ENCODE data around the gene ABCF1. TPM values are rescaled to one million over a fixed set of nuclear protein-coding genes. Genes with fewer than 3 reads are reported as not detected.

Gene ABCF1
- total and polyA plus RNA-seq, 9 of the 15 experiments (the other 6 are each of a cell fraction or from before 2014, with no cell fraction given): 41.6 to 193 (median 102) TPM

GRCh38 chr6:30542404-30542725, 28.9 kb upstream of the ABCF1 start (continued):
- TF ChIP-seq ZNF76 (CRISPR knock-in tag; IDR thresholded peaks at IDR 0.05; ENCODE audit: borderline replicate concordance): no peak
- TF ChIP-seq, protein P1, sequence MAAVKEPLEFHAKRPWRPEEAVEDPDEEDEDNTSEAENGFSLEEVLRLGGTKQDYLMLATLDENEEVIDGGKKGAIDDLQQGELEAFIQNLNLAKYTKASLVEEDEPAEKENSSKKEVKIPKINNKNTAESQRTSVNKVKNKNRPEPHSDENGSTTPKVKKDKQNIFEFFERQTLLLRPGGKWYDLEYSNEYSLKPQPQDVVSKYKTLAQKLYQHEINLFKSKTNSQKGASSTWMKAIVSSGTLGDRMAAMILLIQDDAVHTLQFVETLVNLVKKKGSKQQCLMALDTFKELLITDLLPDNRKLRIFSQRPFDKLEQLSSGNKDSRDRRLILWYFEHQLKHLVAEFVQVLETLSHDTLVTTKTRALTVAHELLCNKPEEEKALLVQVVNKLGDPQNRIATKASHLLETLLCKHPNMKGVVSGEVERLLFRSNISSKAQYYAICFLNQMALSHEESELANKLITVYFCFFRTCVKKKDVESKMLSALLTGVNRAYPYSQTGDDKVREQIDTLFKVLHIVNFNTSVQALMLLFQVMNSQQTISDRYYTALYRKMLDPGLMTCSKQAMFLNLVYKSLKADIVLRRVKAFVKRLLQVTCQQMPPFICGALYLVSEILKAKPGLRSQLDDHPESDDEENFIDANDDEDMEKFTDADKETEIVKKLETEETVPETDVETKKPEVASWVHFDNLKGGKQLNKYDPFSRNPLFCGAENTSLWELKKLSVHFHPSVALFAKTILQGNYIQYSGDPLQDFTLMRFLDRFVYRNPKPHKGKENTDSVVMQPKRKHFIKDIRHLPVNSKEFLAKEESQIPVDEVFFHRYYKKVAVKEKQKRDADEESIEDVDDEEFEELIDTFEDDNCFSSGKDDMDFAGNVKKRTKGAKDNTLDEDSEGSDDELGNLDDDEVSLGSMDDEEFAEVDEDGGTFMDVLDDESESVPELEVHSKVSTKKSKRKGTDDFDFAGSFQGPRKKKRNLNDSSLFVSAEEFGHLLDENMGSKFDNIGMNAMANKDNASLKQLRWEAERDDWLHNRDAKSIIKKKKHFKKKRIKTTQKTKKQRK (IDR thresholded peaks at IDR 0.05; ENCODE audit: borderline replicate concordance, low read depth, low read length): no peak

DNA sequence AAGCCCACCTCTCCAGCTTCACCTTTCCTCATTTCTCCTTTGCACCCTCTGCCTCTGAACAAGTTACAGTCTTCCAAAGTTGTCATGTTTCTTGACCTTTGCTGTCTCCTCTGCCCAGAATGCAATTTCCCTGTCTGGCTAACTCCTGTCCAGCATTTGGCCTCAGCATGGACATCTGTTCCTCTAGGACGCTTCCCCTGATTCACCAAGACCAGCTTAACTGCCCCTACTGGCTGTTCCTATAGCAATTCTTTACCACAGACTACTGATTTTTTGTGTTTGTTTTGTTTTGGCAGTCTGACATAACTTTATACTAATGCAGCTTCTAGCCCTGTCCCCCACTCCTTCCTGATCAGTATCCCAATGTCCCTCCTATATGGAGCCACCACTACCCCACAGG, 28.3 kb upstream of the ABCF1 start:
- ATAC-seq (0 out of 3 replicates have a peak, but pooled peaks have one; percentile 8), DNase-seq (ENCODE audit: extremely low read depth in 1 of 4, low spot score in 3 of 4) (no peak), FAIRE-seq (no peak)
- POLR2A ChIA-PET: interaction anchor here (0.6 to 6.2 kb wide), 8 partner anchors 10 to 697 kb away, joined by 3 to 85 read pairs (median 3); partner anchors contain the start of genes GNL1 and PRR3
- 46% methylated on average over 1 of the region's 1 CpG for WGBS (ENCODE audit: insufficient coverage, low coverage, missing lambda C conversion rate)
- Histone ChIP-seq H4K20me1 (replicated peaks; ENCODE audit: control insufficient read depth, insufficient read depth, low read length) (no peaks in the 10 kb centered on the region), H2AFZ (ENCODE audit: low read depth, low read length) (no peak overlapping the region), H3K27ac (ENCODE audit: extremely low read depth, low read depth, low read length) (no peak overlapping the region), H3K9me3 (replicated peaks; ENCODE audit: control insufficient read depth, insufficient read depth, low read depth, low read length) (no peaks in the 10 kb centered on the region), H3K27me3 (ENCODE audit: control insufficient read depth in 2 of 2, insufficient read depth in 2 of 2, low read length in 2 of 2) (no peaks in the 10 kb centered on the region), H3K36me3 (ENCODE audit: control insufficient read depth, insufficient read depth, low read length) (peaks cover 33% of the 10 kb centered on the region; the same call in 2 of the 3 replicates), H3K4me2 (ENCODE audit: insufficient read depth, low read length) (no peak overlapping the region), H3K9ac (ENCODE audit: insufficient read depth in 1 of 2, low read depth in 2 of 2, low read length in 2 of 2) (no peak overlapping the region), H3K4me1 (replicated peaks in 1 of 2; ENCODE audit: control insufficient read depth in 2 of 2, insufficient read depth in 2 of 2, low read length in 2 of 2) (peaks cover 2 to 3% of the 10 kb centered on the region in 2 experiments; a peak in 3 of 5 replicates), H3K79me2 (ENCODE audit: control insufficient read depth, insufficient read depth, low read length) (no peaks in the 10 kb centered on the region), H3K9me1 (ENCODE audit: control insufficient read depth, insufficient read depth, low read length) (no peaks in the 10 kb centered on the region), H3K4me3 (no peak overlapping the region)
- in situ Hi-C loops (cut with MboI): no loop called here
- intact Hi-C loops (cut with micrococcal nuclease): loop anchor here (5.0 kb wide), 1 partner anchor 189 kb away; no protein-coding TSS in a partner anchor
- no peak for TF ChIP-seq SRSF3 (IDR thresholded peaks at IDR 0.05; ENCODE audit: insufficient read depth, low read length)
- TF ChIP-seq POLR2A (conservative IDR thresholded peaks at IDR 0.05): peak; percentile 26; the same call in 1 of the 2 replicates
- TF ChIP-seq RFX1 (IDR thresholded peaks at IDR 0.05): peak; percentile 12; the same call in 1 of the 2 replicates
- peak; percentile 30 for TF ChIP-seq POLR2B (IDR thresholded peaks at IDR 0.05; ENCODE audit: low read depth, partially characterized antibody)
- peak; percentile 48; the same call in 1 of the 2 replicates for TF ChIP-seq MYNN (IDR thresholded peaks at IDR 0.05)
- TF ChIP-seq MYNN (CRISPR knock-in tag; IDR thresholded peaks at IDR 0.05): no peak
- no TSS peak for BruUV-seq (replicated peaks)
- CTCF ChIA-PET (ENCODE audit: low intra/inter-chr PET ratio): interaction anchor here (2.0 to 5.4 kb wide), 2 partner anchors 60 to 180 kb away, joined by 9 to 63 read pairs; no protein-coding TSS in a partner anchor

Data from K562 (cell line).